A549 (cell line): ENCODE results near the gene ISOC1.

Experiments
- CTCF ChIP-seq: fragments of >200 bp; sonication (Bioruptor Twin); formaldehyde crosslinking; IDR thresholded peaks from 3 replicates; pipeline ENCODE4 v1.5.1; 2016
- EP300 ChIP-seq, 2 experiments: fragments of >200 bp; sonication (Bioruptor Twin); formaldehyde crosslinking; IDR thresholded peaks; 2 replicates in 1 of 2; 3 replicates in 1 of 2; pipeline ENCODE4 v1.6.1; 2016 to 2017
- ESRRA ChIP-seq: fragments of 150-350 bp; IDR thresholded peaks from 2 replicates; pipeline ENCODE4 v1.6.1; 2014; ENCODE audit warnings: mild to moderate bottlenecking, low read length, borderline replicate concordance
- HOXA7 ChIP-seq: fragments of 250-450 bp; sonication (Bioruptor Pico); IDR thresholded peaks from 2 replicates; pipeline ENCODE4 v1.5.0; 2020; ENCODE audit warnings: mild to moderate bottlenecking, moderate library complexity
- MAX ChIP-seq: IDR thresholded peaks from 2 replicates; pipeline ENCODE4 v1.6.1; 2012
- PBX3 ChIP-seq: IDR thresholded peaks from 2 replicates; pipeline ENCODE4 v1.6.1; 2012

- TF ChIP-seq CTCF (no peak), MAX (no peak), HOXA7 (CRISPR knock-in tag) (no peak), EP300 (IDR thresholded peaks at IDR 0.05) (no peak), PBX3 (no peak), ESRRA (no peak)
These were observed 15.9 kb upstream of the ISOC1 start for GRCh38 chr5:129078660-129079059.
